Effector memory CD8-positive, alpha-beta T cell (primary cell): ENCODE results near the gene GHR.

Experiments used
- ATAC-seq: fragments of 150-1000 bp; cut with Tn5 transposase; replicated peaks from 2 replicates; pipeline ENCODE4 v1.10.0; 2021; ENCODE audit warnings: mild to moderate bottlenecking, moderate library complexity
- DNase-seq, 3 experiments: peaks; one replicate each; pipeline ENCODE4 v3.0.0; 2021
- H3K27ac Mint-ChIP-seq, 2 donors: one replicate each; pipeline ENCODE4 v1.8.0; 2022; ENCODE audit warnings: mild to moderate bottlenecking in 2 of 2, mixed read lengths in 2 of 2, moderate library complexity in 2 of 2
- H3K27me3 Mint-ChIP-seq, 2 donors: one replicate each; pipeline ENCODE4 v1.8.0; 2022; ENCODE audit warnings: mixed read lengths in 2 of 2
- H3K36me3 Mint-ChIP-seq: one replicate; pipeline ENCODE4 v1.8.0; 2022; ENCODE audit warnings: mild to moderate bottlenecking, moderate library complexity, mixed read lengths; ENCODE audit not compliant: insufficient read depth
- H3K4me1 Mint-ChIP-seq, 2 donors: one replicate each; pipeline ENCODE4 v1.8.0; 2022; ENCODE audit warnings: low read depth in 2 of 2, mixed read lengths in 2 of 2
- H3K4me3 Mint-ChIP-seq, 2 donors: one replicate each; pipeline ENCODE4 v1.8.0; 2022; ENCODE audit warnings: mild to moderate bottlenecking in 2 of 2, mixed read lengths in 2 of 2, moderate library complexity in 2 of 2
- H3K9me3 Mint-ChIP-seq, 2 donors: one replicate each; pipeline ENCODE4 v1.8.0; 2022; ENCODE audit warnings: mixed read lengths in 2 of 2

Gene GHR

DNA sequence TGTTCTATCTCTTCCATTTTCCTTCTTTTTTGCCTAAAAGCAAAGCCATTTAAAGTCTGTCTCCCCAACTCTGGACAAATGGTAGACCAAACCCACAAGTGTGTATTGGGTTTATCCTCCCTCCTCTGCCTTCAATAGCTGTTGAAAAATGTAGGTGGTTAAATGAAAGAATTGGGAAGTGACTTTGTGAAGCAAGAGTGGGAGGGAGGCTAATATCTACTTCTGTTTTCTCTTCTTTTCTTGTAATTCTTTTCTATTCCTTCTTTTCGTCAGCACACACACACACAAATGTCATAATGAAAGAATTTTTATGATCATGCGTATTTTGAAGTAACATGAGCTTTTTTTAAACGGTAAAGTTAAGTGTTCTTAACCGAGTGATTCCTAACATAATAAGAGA is 337.2 kb downstream of the GHR start:
- H3K27ac Mint-ChIP-seq, result no peak overlapping the region

DNA sequence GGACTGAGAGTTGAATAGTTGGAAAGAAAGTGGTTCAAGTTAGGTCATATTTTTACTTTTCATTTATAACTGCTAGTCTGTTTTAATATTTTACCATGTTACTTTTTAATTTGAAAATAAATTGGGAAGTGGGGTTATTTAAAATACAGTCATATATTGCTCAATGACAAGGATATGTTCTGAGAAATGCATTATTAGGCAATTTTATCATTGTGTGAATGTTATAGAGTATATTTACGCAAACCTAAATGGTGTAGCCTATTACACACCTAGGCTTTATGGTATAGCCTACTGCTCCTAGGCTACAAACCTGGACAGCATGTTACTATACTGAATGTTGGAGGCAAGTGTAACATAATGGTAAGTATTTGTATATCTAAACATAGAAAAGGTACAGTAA is 338.6 kb downstream of the GHR start:
- H3K9me3 Mint-ChIP-seq, result no peaks in the 10 kb centered on the region
- H3K36me3 Mint-ChIP-seq, result peaks cover 3% of the 10 kb centered on the region
- ATAC-seq (no peak), DNase-seq (no peak)
- no peak overlapping the region for H3K4me3 Mint-ChIP-seq
- H3K27ac Mint-ChIP-seq, result no peak overlapping the region
- peaks cover 19 to 24% of the 10 kb centered on the region in 2 donors for H3K27me3 Mint-ChIP-seq
- peaks cover 8 to 9% of the 10 kb centered on the region in 2 donors for H3K4me1 Mint-ChIP-seq

More for the DNA sequence above, 337.2 kb downstream of the GHR start:
- no peak for DNase-seq
- Mint-ChIP-seq H3K9me3 (no peaks in the 10 kb centered on the region), H3K36me3 (peaks cover 3% of the 10 kb centered on the region), H3K4me3 (no peak overlapping the region), H3K4me1 (peaks cover 10 to 12% of the 10 kb centered on the region in 2 donors), H3K27me3 (peaks cover 23 to 28% of the 10 kb centered on the region in 2 donors)
- no peak for ATAC-seq

DNA sequence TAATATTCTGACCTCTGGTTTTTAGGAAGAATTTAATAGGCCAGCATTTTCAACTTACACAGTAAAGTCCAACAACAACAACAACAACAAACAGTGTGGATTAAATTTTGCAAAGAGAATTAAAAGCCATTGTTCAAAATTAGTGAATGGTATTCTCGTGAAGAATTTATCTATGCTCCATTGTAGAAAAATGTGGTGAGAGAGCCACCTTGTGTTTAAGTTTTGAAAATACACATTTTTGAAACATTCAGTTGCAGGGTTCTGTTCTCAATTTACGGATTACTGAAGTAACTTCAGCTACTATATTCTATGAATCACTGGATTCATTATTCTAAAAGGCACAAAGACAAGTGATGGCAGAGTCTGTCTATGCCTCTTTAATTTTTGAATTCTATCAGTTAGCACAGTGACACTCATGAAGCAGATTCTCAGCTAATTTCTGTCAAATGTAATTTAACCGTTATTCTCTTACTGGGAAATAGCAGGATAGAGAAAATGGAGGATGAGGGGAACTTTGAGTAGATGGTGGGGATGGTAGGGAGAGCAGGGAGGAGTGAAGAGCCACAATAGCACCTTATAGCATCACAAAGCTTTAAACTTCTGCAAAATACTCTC is 344.4 kb downstream of the GHR start:
- Mint-ChIP-seq H3K27ac (peak overlapping the region in 1 of 2 donors; percentile 27), H3K4me1 (no peaks in the 10 kb centered on the region), H3K27me3 (peaks cover 10 to 26% of the 10 kb centered on the region in 2 donors), H3K36me3 (peaks cover 6% of the 10 kb centered on the region), H3K4me3 (no peak overlapping the region), H3K9me3 (no peaks in the 10 kb centered on the region)
- DNase-seq (peak in 1 of 3 experiments; percentile 8), ATAC-seq (peak; percentile 43)

DNA sequence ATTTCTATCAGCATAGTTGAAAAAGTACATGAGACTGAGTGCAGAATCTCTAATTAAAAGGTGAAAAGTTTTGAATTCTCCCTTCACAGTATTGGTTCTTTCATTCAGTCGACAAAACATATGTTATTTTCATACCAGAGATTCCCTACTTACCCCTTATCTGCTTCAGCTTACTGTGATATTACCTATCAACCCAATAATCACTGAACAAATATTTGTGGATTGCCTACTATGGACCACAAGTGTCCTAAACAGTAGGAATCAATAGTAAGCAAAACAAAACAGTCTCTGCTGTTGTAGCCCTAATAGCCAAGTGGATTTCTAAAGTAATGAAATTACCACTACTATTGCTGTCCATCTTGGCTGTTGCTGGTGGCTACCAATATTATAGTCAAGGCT is 344.9 kb downstream of the GHR start:
- DNase-seq (no peak), ATAC-seq (no peak)
- H3K27me3 Mint-ChIP-seq, result peaks cover 10 to 26% of the 10 kb centered on the region in 2 donors
- no peaks in the 10 kb centered on the region for H3K9me3 Mint-ChIP-seq
- no peak overlapping the region for H3K27ac Mint-ChIP-seq
- H3K4me1 Mint-ChIP-seq, result no peaks in the 10 kb centered on the region
- peaks cover 3% of the 10 kb centered on the region for H3K36me3 Mint-ChIP-seq
- H3K4me3 Mint-ChIP-seq, result no peak overlapping the region

DNA sequence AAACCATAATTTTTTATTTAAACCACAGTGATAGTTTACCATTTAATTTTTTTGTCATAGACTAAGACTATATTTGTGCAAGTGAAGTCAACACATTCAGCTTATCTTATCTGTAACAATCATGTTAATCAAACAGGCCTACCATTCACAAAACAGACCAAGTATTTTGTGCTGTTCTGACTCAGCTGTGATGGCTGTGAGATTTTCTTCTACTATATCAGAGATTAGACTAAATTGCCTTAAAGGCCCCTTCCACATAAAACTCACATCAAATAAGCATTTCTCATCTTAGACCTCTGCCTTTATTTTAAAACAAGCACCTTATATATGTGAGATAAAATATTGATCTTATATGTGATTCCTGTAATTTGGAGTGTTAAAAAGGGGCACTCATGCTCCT is 346.8 kb downstream of the GHR start:
- Mint-ChIP-seq H3K36me3 (peaks cover 3% of the 10 kb centered on the region), H3K27me3 (peaks cover 5 to 26% of the 10 kb centered on the region in 2 donors), H3K4me3 (no peak overlapping the region), H3K27ac (no peak overlapping the region), H3K4me1 (no peaks in the 10 kb centered on the region), H3K9me3 (no peaks in the 10 kb centered on the region)
- no peak for DNase-seq
- ATAC-seq, result no peak
